ENCODE data around the gene KRTAP5-9.
"Not testable (repeated sequence)": the region's sequence is repeated elsewhere in the genome, so short reads cannot be mapped to it uniquely, and the experiment has no call there.

KRTAP5-9 gene

DNA sequence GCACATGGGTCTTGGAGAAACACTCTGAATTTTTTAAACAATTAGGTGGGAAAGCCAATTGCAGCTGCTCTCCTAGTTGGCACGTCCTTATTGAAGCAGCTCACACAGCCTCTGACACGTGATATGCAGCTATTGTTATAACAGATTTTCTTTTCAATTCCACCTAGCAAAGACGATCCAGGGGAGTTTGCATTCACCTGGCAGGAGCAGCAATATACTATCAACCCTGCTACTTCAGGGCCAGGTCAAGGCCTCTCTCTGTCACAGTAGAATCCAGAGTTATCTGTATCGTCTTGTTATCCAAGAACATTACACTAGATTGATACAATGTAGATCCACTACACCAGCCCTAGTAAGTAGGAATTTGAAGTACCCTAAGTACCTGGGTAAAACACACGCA is 26.2 kb downstream of the KRTAP5-9 start:
- DNase-seq (ENCODE audit: low read depth) = no peak
- H3K4me3 ChIP-seq (ENCODE audit: low read depth, low read length) = no peak overlapping the region
- TF ChIP-seq, protein P1, sequence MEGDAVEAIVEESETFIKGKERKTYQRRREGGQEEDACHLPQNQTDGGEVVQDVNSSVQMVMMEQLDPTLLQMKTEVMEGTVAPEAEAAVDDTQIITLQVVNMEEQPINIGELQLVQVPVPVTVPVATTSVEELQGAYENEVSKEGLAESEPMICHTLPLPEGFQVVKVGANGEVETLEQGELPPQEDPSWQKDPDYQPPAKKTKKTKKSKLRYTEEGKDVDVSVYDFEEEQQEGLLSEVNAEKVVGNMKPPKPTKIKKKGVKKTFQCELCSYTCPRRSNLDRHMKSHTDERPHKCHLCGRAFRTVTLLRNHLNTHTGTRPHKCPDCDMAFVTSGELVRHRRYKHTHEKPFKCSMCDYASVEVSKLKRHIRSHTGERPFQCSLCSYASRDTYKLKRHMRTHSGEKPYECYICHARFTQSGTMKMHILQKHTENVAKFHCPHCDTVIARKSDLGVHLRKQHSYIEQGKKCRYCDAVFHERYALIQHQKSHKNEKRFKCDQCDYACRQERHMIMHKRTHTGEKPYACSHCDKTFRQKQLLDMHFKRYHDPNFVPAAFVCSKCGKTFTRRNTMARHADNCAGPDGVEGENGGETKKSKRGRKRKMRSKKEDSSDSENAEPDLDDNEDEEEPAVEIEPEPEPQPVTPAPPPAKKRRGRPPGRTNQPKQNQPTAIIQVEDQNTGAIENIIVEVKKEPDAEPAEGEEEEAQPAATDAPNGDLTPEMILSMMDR (conservative IDR thresholded peaks at IDR 0.05; ENCODE audit: low read depth, low read length) = no peak

DNA sequence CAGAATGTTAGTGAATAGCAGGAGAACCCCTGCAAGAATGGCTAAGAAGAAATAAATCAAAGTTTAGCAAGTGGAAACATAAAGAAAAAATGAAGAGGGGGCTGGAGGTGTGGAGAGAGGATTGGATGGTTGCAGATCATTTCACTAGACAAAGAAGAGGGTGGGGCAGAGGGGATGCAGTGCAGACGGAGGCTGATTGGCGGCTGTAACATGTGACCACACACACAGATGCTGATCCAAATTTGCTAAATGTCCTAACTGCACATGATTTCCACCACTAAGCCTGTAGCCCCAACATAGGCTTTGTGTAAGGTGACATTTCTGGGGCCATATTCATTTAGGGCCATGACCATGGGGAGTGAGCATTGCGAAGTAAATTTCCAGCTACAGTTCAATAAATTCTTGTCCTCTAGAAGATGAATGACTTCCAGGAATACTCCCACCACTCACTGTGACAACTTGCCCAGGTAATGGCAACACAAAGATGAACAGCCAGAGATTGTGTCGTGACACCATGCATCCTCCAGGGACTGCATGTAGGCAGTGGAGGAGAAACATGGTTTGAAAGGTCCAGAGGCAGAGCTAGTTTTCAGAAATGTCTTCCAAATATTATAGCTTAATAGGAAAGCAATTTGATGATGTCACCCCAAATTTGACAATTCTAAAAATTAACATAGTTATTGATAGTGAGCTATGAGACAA is 27.7 kb downstream of the KRTAP5-9 start:
- H3K4me3 ChIP-seq (ENCODE audit: low read depth, low read length) = no peak overlapping the region
- DNase-seq (ENCODE audit: low read depth) = no peak
- TF ChIP-seq, protein P1 (conservative IDR thresholded peaks at IDR 0.05; ENCODE audit: low read depth, low read length) = no peak

DNA sequence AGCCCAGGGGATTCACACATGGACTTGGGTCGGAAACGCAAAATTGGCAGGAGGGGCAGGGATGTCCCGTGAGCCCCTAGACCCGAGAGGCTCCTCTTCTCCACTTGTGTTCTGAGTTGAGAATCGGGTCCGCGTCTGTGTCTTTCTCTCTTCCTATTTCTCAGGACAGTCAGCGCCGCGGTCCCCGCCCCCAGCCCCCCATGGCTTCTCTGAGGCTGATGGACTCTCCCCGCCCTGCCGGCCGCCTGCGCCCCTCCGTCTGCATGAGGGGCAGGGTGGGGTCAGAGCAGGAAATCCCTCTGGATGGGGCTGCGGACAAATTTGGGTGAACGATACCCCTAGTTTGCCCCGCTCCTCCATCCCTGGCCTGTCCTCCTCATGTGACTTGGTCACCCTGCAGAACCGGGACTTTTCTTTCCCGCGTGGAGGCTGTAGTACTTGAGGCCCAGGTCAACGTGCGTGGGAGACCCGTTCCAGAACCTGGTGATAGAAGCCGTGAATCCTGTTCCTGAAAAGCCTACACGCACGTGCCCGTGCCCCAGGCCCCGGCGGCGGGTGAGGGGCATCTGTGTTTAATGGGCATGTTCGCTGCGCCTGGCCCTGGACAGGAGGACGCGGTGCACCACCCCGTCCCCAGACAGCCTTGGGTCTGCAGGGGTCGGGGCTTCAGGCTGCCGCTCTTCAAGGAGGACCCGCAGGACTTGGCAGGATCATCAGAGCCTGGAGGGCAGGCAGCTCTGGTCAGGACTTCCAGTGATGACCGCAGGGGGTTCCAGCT is 28.7 kb downstream of the KRTAP5-9 start:
- DNase-seq (ENCODE audit: low read depth); H3K4me3 ChIP-seq (ENCODE audit: low read depth, low read length): not testable (repeated sequence)

DNA sequence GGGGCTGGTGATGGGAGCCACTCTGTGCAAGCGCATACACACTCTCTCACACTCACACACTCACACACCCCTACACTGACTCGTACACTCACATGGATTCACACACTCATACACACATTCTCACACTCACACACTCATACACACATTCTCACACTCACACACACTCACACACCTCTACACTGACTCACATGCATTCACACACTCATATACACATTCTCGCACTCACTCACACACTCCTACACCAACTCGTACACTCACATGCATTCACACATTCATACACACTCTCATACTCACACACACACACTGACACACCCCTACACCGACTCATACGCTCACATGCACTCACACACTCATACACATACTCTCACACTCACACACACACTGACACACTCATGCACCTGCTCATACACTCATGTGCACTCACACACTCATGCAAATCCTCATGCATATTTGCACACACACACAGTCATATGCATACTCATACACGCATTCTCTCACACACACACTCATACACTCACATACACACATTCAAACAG is 29.3 kb downstream of the KRTAP5-9 start:
- H3K4me3 ChIP-seq (ENCODE audit: low read depth, low read length) = no peak overlapping the region
- no peak for DNase-seq (ENCODE audit: low read depth)
- TF ChIP-seq, protein P1 (conservative IDR thresholded peaks at IDR 0.05; ENCODE audit: low read depth, low read length) = no peak

DNA sequence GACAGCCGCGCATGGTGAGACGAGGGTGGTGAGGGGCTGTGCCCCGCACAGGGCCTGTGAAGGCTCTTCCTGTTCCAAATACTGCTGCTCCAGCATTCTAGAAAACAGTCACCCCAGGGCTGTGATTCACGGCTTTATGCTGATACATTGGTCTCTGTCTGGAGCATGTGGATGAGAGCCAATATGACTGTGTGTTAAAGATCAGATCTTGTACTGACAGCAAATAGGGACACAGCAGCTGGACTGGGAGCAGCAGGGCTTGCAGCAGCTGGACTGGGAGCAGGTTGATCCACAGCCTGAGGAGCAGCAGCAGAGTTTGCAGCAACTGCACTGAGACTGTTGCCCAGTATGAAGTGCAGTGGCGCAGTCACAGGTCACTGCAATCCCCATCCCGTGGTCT is 31.3 kb downstream of the KRTAP5-9 start:
- DNase-seq (ENCODE audit: low read depth) = not testable (repeated sequence)

DNA sequence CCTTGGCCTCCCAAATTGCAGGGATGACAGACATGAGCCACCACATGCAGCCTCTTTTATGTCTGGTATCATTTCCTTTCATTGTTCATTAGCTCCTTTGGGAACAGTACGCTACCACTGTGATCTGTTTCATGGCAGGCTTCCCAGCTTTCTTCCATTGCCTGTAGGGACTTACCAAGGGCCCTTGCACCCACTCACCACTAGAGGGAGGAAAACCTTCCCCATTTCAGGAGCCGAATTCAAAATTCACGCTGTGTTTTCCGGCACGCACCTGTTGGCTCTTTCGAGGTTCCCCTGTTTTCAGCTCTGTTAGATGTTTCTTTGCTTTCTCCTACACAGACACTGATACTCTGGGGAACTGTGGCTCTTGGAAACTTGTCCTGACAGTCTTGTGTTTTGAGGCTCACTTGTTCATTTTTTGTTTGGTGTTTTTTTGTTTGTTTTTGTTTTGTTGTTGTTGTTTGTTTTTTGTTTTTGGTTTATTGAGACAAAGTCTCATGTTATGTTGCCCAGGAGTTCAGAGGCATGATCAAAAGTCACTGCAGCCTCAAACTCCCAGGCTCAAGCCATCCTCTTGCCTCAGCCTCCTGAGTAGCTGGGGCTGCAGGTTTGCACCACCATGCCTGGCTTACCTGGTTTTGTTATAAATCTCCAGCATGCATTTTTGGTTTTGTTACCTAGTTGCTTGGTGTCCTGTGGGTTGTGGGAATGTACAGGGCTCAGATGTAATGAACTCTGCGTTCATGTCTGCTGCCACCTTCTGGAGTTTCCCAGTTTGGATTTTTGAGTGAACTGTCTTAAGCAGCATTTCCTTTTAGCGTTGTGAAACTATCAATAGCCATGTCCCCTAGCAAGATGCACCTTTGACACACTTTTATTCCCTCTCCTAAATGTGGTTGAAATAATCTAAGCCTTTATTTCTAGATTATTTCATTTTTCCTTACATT is 32.1 kb downstream of the KRTAP5-9 start:
- TF ChIP-seq, protein P1 (conservative IDR thresholded peaks at IDR 0.05; ENCODE audit: low read depth, low read length) = peak; percentile 91
- DNase-seq (ENCODE audit: low read depth) = peak; percentile 82
- no peak overlapping the region for H3K4me3 ChIP-seq (ENCODE audit: low read depth, low read length)

More for the DNA sequence above, 31.3 kb downstream of the KRTAP5-9 start:
- not testable (repeated sequence) for H3K4me3 ChIP-seq (ENCODE audit: low read depth, low read length)

DNA sequence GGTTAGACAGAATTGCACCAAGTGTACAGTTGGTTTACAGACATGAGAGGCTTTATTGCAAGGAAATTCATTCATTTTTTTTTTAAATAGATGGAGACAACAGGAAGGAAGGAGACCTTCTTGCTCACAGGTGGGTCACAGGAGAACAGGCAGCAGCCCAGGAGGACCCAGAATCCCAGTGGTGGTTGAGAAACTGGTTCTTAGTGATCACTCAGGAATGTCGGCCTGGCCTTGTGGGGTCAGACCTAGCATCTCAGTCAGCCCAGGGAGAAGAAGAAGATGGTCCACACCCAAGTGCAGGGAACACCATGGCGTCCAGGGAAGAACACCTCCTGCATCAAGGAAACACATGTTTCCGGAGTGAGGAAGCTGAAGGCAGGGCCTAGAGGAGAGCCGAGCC is 33.6 kb downstream of the KRTAP5-9 start:
- H3K4me3 ChIP-seq (ENCODE audit: low read depth, low read length) = no peak overlapping the region

More for the DNA sequence above, 33.6 kb downstream of the KRTAP5-9 start:
- no peak for DNase-seq (ENCODE audit: low read depth)
- TF ChIP-seq, protein P1 (conservative IDR thresholded peaks at IDR 0.05; ENCODE audit: low read depth, low read length) = no peak

All from choroid plexus epithelial cell (primary cell).